Peyer's patch (tissue), 4 donors: ENCODE results near the gene CEP95. TPM values are rescaled to one million over a fixed set of nuclear protein-coding genes. Genes with fewer than 3 reads are reported as not detected.

Experiments used
- DNase-seq, 3 donors: peaks; one replicate each; pipeline ENCODE4 v3.0.0-alpha.2; 2017 to 2019
- H3K27ac ChIP-seq, 4 donors: fragments of 200-600 bp; sonication (generic); one replicate each; pipeline ENCODE4 v1.5.1; 2016 to 2019
- H3K27me3 ChIP-seq, 2 donors: fragments of 200-600 bp; sonication (generic); one replicate each; pipeline ENCODE4 v1.5.1; 2019
- H3K36me3 ChIP-seq, 3 donors: fragments of 200-600 bp; sonication (generic); one replicate each; pipeline ENCODE4 v1.5.1; 2016 to 2019
- H3K4me1 ChIP-seq, 4 donors: fragments of 200-600 bp; sonication (generic); one replicate each; pipeline ENCODE4 v1.5.1; 2016 to 2019
- H3K4me3 ChIP-seq, 4 donors: fragments of 200-600 bp; sonication (generic); 1 replicate in 3 of 4; 2 replicates in 1 of 4; pipeline ENCODE4 v1.5.1; 2016 to 2019; ENCODE audit warnings: mild to moderate bottlenecking in 1 of 4
- H3K9me3 ChIP-seq, 4 donors: fragments of 200-600 bp; sonication (generic); one replicate each; pipeline ENCODE4 v1.5.1; 2016 to 2019; ENCODE audit warnings: mild to moderate bottlenecking in 1 of 4
- POLR2A ChIP-seq, 2 donors: fragments of 450-650 bp; IDR thresholded peaks; one replicate each; pipeline ENCODE4 v1.5.1; 2017; ENCODE audit warnings: antibody characterized with exemption in 2 of 2, mild to moderate bottlenecking in 2 of 2, moderate library complexity in 2 of 2
- total RNA-seq, 4 donors: library from RNA; depleted of rRNA; stranded (reverse); fragments of >200 nt; gene quantifications; one replicate each; pipeline ENCODE4 v1.1.0, GENCODE V29; 2016
- TF ChIP-seq, protein P1 (sequence below), 6 experiments: fragments of 450-650 bp in 4 of 6; fragments of 200-600 bp in 2 of 6; sonication (generic) in 1 of 6; IDR thresholded peaks; one replicate each; pipeline ENCODE4 v1.5.1; 2017 to 2019; ENCODE audit warnings: antibody characterized with exemption in 6 of 6, mild to moderate bottlenecking in 3 of 6, moderate library complexity in 1 of 6

CEP95 gene
- total RNA-seq, 4 donors from 2014 or later = 51.1 to 187 (median 79.4) TPM

DNA sequence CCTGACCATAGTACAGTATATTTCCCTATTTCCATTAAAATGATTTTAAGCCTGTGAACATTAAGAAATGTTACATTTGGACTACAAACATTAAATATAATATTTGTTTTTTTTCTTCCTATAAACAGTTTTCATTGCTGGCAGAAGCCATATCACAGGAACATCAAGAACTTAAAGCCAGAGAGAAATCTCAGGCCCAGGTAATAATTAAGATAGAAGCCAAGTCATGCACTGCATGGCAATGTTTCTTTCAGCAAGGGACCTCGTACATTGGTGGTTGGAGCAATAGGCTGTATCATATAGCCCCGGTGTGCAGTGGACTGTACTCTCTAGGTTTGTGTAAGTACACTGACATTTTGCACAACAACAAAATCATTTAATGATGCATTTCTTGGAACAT, 30.1 kb downstream of the CEP95 start:
- DNase-seq = no peak
- Histone ChIP-seq H3K36me3 (peaks cover 0 to 93% (median 0%) of the 10 kb centered on the region in 3 donors), H3K27ac (no peak overlapping the region), H3K4me1 (no peaks in the 10 kb centered on the region), H3K9me3 (no peaks in the 10 kb centered on the region), H3K4me3 (no peak overlapping the region), H3K27me3 (no peaks in the 10 kb centered on the region)
- TF ChIP-seq, protein P1, sequence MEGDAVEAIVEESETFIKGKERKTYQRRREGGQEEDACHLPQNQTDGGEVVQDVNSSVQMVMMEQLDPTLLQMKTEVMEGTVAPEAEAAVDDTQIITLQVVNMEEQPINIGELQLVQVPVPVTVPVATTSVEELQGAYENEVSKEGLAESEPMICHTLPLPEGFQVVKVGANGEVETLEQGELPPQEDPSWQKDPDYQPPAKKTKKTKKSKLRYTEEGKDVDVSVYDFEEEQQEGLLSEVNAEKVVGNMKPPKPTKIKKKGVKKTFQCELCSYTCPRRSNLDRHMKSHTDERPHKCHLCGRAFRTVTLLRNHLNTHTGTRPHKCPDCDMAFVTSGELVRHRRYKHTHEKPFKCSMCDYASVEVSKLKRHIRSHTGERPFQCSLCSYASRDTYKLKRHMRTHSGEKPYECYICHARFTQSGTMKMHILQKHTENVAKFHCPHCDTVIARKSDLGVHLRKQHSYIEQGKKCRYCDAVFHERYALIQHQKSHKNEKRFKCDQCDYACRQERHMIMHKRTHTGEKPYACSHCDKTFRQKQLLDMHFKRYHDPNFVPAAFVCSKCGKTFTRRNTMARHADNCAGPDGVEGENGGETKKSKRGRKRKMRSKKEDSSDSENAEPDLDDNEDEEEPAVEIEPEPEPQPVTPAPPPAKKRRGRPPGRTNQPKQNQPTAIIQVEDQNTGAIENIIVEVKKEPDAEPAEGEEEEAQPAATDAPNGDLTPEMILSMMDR (IDR thresholded peaks at IDR 0.05) = no peak
- TF ChIP-seq POLR2A (IDR thresholded peaks at IDR 0.05) = no peak

GRCh38 chr17:64537488-64537887, 30.7 kb downstream of the CEP95 start:
- no peak overlapping the region for H3K27ac ChIP-seq
- no peaks in the 10 kb centered on the region for H3K4me1 ChIP-seq
- no peaks in the 10 kb centered on the region for H3K27me3 ChIP-seq
- no peaks in the 10 kb centered on the region for H3K9me3 ChIP-seq
- TF ChIP-seq, protein P1 (IDR thresholded peaks at IDR 0.05) = no peak
- TF ChIP-seq POLR2A (IDR thresholded peaks at IDR 0.05) = no peak
- H3K4me3 ChIP-seq = no peak overlapping the region
- peaks cover 0 to 93% (median 0%) of the 10 kb centered on the region in 3 donors for H3K36me3 ChIP-seq
- no peak for DNase-seq

DNA sequence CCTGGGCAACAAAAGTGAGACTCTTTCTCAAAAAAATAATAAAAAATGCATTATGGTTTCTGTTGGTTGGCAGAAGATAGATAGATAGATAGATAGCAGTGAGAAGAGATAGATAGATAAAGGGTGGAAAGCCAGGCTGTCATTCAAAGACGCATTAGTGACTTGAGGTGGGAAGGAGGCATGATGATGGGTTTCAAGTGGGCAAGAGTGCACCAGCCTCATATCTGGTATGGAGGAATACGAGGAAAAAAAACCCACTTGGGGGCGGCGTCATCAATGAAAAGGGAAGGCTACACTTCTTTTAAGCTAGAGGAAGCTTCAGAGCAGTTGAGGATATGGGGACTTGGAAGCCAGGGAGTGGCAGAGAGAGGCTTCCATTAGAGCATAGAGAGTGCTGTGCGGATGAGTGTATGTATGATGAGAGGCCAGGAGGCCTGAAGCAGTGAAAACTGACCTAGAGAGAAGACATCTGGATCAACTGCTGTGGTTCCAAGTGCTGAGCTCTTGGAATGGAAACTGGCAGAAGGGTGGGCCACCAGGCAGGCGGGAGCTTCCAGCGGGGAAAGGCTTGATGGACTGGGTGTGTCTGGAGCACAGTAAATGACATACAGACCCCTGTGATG, 31.8 kb downstream of the CEP95 start:
- H3K9me3 ChIP-seq = no peaks in the 10 kb centered on the region
- TF ChIP-seq, protein P1 (IDR thresholded peaks at IDR 0.05) = no peak
- no peak for TF ChIP-seq POLR2A (IDR thresholded peaks at IDR 0.05)
- no peak overlapping the region for H3K4me3 ChIP-seq
- H3K4me1 ChIP-seq = no peaks in the 10 kb centered on the region
- H3K27me3 ChIP-seq = no peaks in the 10 kb centered on the region
- H3K36me3 ChIP-seq = peaks cover 0 to 86% (median 0%) of the 10 kb centered on the region in 3 donors
- H3K27ac ChIP-seq = no peak overlapping the region
- no peak for DNase-seq

DNA sequence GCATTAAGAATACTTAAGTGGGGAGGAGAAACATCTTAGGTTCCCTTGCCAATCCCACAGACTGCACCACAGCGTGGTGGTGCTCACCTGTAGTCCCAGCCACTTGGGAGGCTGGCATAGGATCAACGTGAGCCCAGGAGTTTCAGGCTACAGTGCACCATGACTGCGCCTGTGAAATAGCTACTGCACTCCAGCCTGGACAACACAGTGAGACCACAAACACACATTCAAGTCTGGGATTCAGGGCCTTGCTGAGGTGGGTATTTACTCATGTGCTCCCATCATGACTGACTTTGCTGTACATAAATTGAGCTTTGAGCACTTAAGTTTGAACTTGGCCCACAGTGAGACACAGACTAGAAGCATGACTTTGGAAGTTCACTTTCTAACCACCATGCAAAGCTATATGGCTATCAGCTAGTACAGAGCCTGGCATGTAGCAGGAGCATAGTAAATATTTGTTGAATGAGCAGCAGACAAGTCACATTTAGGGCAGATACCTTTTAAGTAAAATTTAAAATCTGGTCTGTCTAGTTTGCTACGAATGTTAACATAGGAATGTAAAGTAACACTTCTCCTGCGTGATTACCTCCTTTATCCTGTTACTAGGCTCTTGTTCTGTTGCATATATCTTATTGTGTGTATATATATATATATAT, 33.5 kb downstream of the CEP95 start:
- no peaks in the 10 kb centered on the region for H3K27me3 ChIP-seq
- peaks cover 0 to 85% (median 0%) of the 10 kb centered on the region in 3 donors for H3K36me3 ChIP-seq
- no peaks in the 10 kb centered on the region for H3K9me3 ChIP-seq
- no peak for DNase-seq
- TF ChIP-seq, protein P1 (IDR thresholded peaks at IDR 0.05) = no peak
- TF ChIP-seq POLR2A (IDR thresholded peaks at IDR 0.05) = no peak
- H3K27ac ChIP-seq = no peak overlapping the region
- no peaks in the 10 kb centered on the region for H3K4me1 ChIP-seq
- H3K4me3 ChIP-seq = no peak overlapping the region

GRCh38 chr17:64544742-64545141, 38.0 kb downstream of the CEP95 start:
- Histone ChIP-seq H3K4me3 (no peak overlapping the region), H3K27me3 (no peaks in the 10 kb centered on the region), H3K4me1 (no peaks in the 10 kb centered on the region), H3K36me3 (peaks cover 0 to 88% (median 0%) of the 10 kb centered on the region in 3 donors), H3K9me3 (no peaks in the 10 kb centered on the region), H3K27ac (no peak overlapping the region)
- TF ChIP-seq, protein P1 (IDR thresholded peaks at IDR 0.05) = no peak
- no peak for TF ChIP-seq POLR2A (IDR thresholded peaks at IDR 0.05)
- DNase-seq = no peak
